ENCODE measurements around the gene SPCS3.

The SPCS3 gene

GRCh38 chr4:176298664-176299063 is 21.1 kb upstream of the SPCS3 start:
- no peak overlapping the region for H3K27ac ChIP-seq (ENCODE audit: low read depth, low read length)
- H3K4me1 ChIP-seq (ENCODE audit: control insufficient read depth, low read length), result no peaks in the 10 kb centered on the region
- H3K36me3 ChIP-seq (ENCODE audit: control insufficient read depth, low read length), result no peaks in the 10 kb centered on the region
- H3K4me3 ChIP-seq (ENCODE audit: low read length), result no peak overlapping the region
- no peaks in the 10 kb centered on the region for H3K9me2 ChIP-seq (replicated peaks; ENCODE audit: control insufficient read depth, low read length)
- TF ChIP-seq CTCF (IDR thresholded peaks at IDR 0.05; ENCODE audit: low read depth, low read length, poor library complexity, severe bottlenecking) (no peak), EZH2phosphoT487 (IDR thresholded peaks at IDR 0.05; ENCODE audit: borderline replicate concordance, low read length) (no peak)
- H3K27me3 ChIP-seq (ENCODE audit: control insufficient read depth, low read length), result no peaks in the 10 kb centered on the region
- no peaks in the 10 kb centered on the region for H3K9me3 ChIP-seq (ENCODE audit: control insufficient read depth, insufficient read depth, low read length)
- H3F3A ChIP-seq (ENCODE audit: control insufficient read depth, insufficient read depth), result no peaks in the 10 kb centered on the region
- no peak overlapping the region for H3K4me2 ChIP-seq (ENCODE audit: low read length)
- H3K79me2 ChIP-seq (ENCODE audit: control insufficient read depth, low read length), result no peaks in the 10 kb centered on the region
- H4K20me1 ChIP-seq (ENCODE audit: control insufficient read depth, insufficient read depth, low read depth, low read length), result no peaks in the 10 kb centered on the region

GRCh38 chr4:176300036-176300435 is 19.7 kb upstream of the SPCS3 start:
- no peak overlapping the region for H3K4me3 ChIP-seq (ENCODE audit: low read length)
- H3K79me2 ChIP-seq (ENCODE audit: control insufficient read depth, low read length), result no peaks in the 10 kb centered on the region
- H3F3A ChIP-seq (ENCODE audit: control insufficient read depth, insufficient read depth), result no peaks in the 10 kb centered on the region
- TF ChIP-seq EZH2phosphoT487 (IDR thresholded peaks at IDR 0.05; ENCODE audit: borderline replicate concordance, low read length) (no peak), CTCF (IDR thresholded peaks at IDR 0.05; ENCODE audit: low read depth, low read length, poor library complexity, severe bottlenecking) (no peak)
- no peaks in the 10 kb centered on the region for H3K36me3 ChIP-seq (ENCODE audit: control insufficient read depth, low read length)
- H3K27ac ChIP-seq (ENCODE audit: low read depth, low read length), result no peak overlapping the region
- H3K27me3 ChIP-seq (ENCODE audit: control insufficient read depth, low read length), result no peaks in the 10 kb centered on the region
- no peaks in the 10 kb centered on the region for H3K9me2 ChIP-seq (replicated peaks; ENCODE audit: control insufficient read depth, low read length)
- no peak overlapping the region for H3K4me2 ChIP-seq (ENCODE audit: low read length)
- H3K9me3 ChIP-seq (ENCODE audit: control insufficient read depth, insufficient read depth, low read length), result no peaks in the 10 kb centered on the region
- H4K20me1 ChIP-seq (ENCODE audit: control insufficient read depth, insufficient read depth, low read depth, low read length), result no peaks in the 10 kb centered on the region
- H3K4me1 ChIP-seq (ENCODE audit: control insufficient read depth, low read length), result no peaks in the 10 kb centered on the region

GRCh38 chr4:176300565-176300964 is 19.2 kb upstream of the SPCS3 start:
- no peaks in the 10 kb centered on the region for H4K20me1 ChIP-seq (ENCODE audit: control insufficient read depth, insufficient read depth, low read depth, low read length)
- no peaks in the 10 kb centered on the region for H3K4me1 ChIP-seq (ENCODE audit: control insufficient read depth, low read length)
- H3K27ac ChIP-seq (ENCODE audit: low read depth, low read length), result no peak overlapping the region
- H3K9me2 ChIP-seq (replicated peaks; ENCODE audit: control insufficient read depth, low read length), result no peaks in the 10 kb centered on the region
- no peaks in the 10 kb centered on the region for H3F3A ChIP-seq (ENCODE audit: control insufficient read depth, insufficient read depth)
- H3K27me3 ChIP-seq (ENCODE audit: control insufficient read depth, low read length), result no peaks in the 10 kb centered on the region
- H3K79me2 ChIP-seq (ENCODE audit: control insufficient read depth, low read length), result no peaks in the 10 kb centered on the region
- no peak overlapping the region for H3K4me2 ChIP-seq (ENCODE audit: low read length)
- no peaks in the 10 kb centered on the region for H3K36me3 ChIP-seq (ENCODE audit: control insufficient read depth, low read length)
- no peaks in the 10 kb centered on the region for H3K9me3 ChIP-seq (ENCODE audit: control insufficient read depth, insufficient read depth, low read length)
- no peak for TF ChIP-seq CTCF (IDR thresholded peaks at IDR 0.05; ENCODE audit: low read depth, low read length, poor library complexity, severe bottlenecking)
- TF ChIP-seq EZH2phosphoT487 (IDR thresholded peaks at IDR 0.05; ENCODE audit: borderline replicate concordance, low read length), result no peak
- H3K4me3 ChIP-seq (ENCODE audit: low read length), result no peak overlapping the region

All from DOHH2 (cell line).